Measurements from ENCODE around the gene CREB1.

CREB1 gene

GRCh38 chr2:207532676-207533075 is 2.9 kb downstream of the CREB1 start:
- Histone ChIP-seq H3K27ac (peak overlapping the region in 8 of 21 experiments; percentile 3 to 100 (median 89)), H3K4me3 (no peak overlapping the region)

GRCh38 chr2:207533461-207534008 is 3.8 kb downstream of the CREB1 start:
- Histone ChIP-seq H3K27ac (peak overlapping the region in 8 of 21 experiments; percentile 21 to 92 (median 45)), H3K4me3 (no peak overlapping the region)

GRCh38 chr2:207534417-207534816 is 4.7 kb downstream of the CREB1 start:
- Histone ChIP-seq H3K4me3 (no peak overlapping the region), H3K27ac (peak overlapping the region in 6 of 21 experiments; percentile 2 to 56 (median 39))

GRCh38 chr2:207539470-207539869 is 9.7 kb downstream of the CREB1 start:
- Histone ChIP-seq H3K27ac (no peak overlapping the region), H3K4me3 (no peak overlapping the region)

- no peak overlapping the region for H3K4me3 ChIP-seq
- no peak overlapping the region for H3K27ac ChIP-seq
These were observed 10.7 kb downstream of the CREB1 start for GRCh38 chr2:207540431-207540830.

- Histone ChIP-seq H3K27ac (no peak overlapping the region), H3K4me3 (no peak overlapping the region)
These were observed 12.2 kb downstream of the CREB1 start for GRCh38 chr2:207541933-207542332.

GRCh38 chr2:207543272-207543671 is 13.5 kb downstream of the CREB1 start:
- H3K27ac ChIP-seq, result no peak overlapping the region
- no peak overlapping the region for H3K4me3 ChIP-seq

- H3K4me3 ChIP-seq, result no peak overlapping the region
- peak overlapping the region in 2 of 21 experiments; percentile 1 to 6 for H3K27ac ChIP-seq
These were observed 17.1 kb downstream of the CREB1 start for GRCh38 chr2:207546822-207547221.

GRCh38 chr2:207549145-207549544 is 19.4 kb downstream of the CREB1 start:
- H3K4me3 ChIP-seq, result no peak overlapping the region
- peak overlapping the region in 5 of 21 experiments; percentile 28 to 74 (median 55) for H3K27ac ChIP-seq

GRCh38 chr2:207558079-207558491 is 28.3 kb downstream of the CREB1 start:
- no peak overlapping the region for H3K27ac ChIP-seq

GRCh38 chr2:207561386-207562080 is 31.8 kb downstream of the CREB1 start:
- peak overlapping the region in 5 of 21 experiments; percentile 0 to 70 (median 53) for H3K27ac ChIP-seq
- no peak overlapping the region for H3K4me3 ChIP-seq

More at GRCh38 chr2:207558079-207558491, 28.3 kb downstream of the CREB1 start:
- no peak overlapping the region for H3K4me3 ChIP-seq

GRCh38 chr2:207565736-207566500 is 36.2 kb downstream of the CREB1 start:
- no peak overlapping the region for H3K4me3 ChIP-seq
- H3K27ac ChIP-seq, result peak overlapping the region in 1 of 21 experiments; percentile 37

GRCh38 chr2:207567671-207568070 is 37.9 kb downstream of the CREB1 start:
- Histone ChIP-seq H3K27ac (no peak overlapping the region), H3K4me3 (no peak overlapping the region)

GRCh38 chr2:207571370-207571769 is 41.6 kb downstream of the CREB1 start:
- Histone ChIP-seq H3K4me3 (no peak overlapping the region), H3K27ac (no peak overlapping the region)

GRCh38 chr2:207584952-207585351 is 55.2 kb downstream of the CREB1 start:
- H3K4me3 ChIP-seq, result no peak overlapping the region
- no peak overlapping the region for H3K27ac ChIP-seq

GRCh38 chr2:207587305-207587704 is 57.5 kb downstream of the CREB1 start:
- Histone ChIP-seq H3K4me3 (no peak overlapping the region), H3K27ac (no peak overlapping the region)

- no peak overlapping the region for H3K4me3 ChIP-seq
- peak overlapping the region in 1 of 21 experiments; percentile 21 for H3K27ac ChIP-seq
These were observed 59.4 kb downstream of the CREB1 start for GRCh38 chr2:207589143-207589542.

GRCh38 chr2:207593277-207593676 is 63.5 kb downstream of the CREB1 start:
- H3K27ac ChIP-seq, result no peak overlapping the region

GRCh38 chr2:207594264-207594663 is 64.5 kb downstream of the CREB1 start:
- H3K27ac ChIP-seq, result no peak overlapping the region
- H3K4me3 ChIP-seq, result no peak overlapping the region

More at GRCh38 chr2:207593277-207593676, 63.5 kb downstream of the CREB1 start:
- no peak overlapping the region for H3K4me3 ChIP-seq

GRCh38 chr2:207594731-207595130 is 65.0 kb downstream of the CREB1 start:
- Histone ChIP-seq H3K4me3 (no peak overlapping the region), H3K27ac (no peak overlapping the region)

- Histone ChIP-seq H3K4me3 (no peak overlapping the region), H3K27ac (no peak overlapping the region)
These were observed 69.9 kb downstream of the CREB1 start for GRCh38 chr2:207599636-207600035.
